Urinary bladder (tissue), 4 donors: ENCODE results near the gene CDK5RAP3. TPM values are rescaled to one million over a fixed set of nuclear protein-coding genes. Genes with fewer than 3 reads are reported as not detected.
"Not testable (repeated sequence)": the region's sequence is repeated elsewhere in the genome, so short reads cannot be mapped to it uniquely, and the experiment has no call there.

Experiments
- DNase-seq: peaks from one replicate; pipeline ENCODE4 v3.0.0-alpha.2; 2015; ENCODE audit errors: extremely low spot score
- H3K27ac ChIP-seq: one replicate; pipeline ENCODE4 v1.5.1; 2013; ENCODE audit warnings: low read depth, mild to moderate bottlenecking, moderate library complexity
- H3K36me3 ChIP-seq: one replicate; pipeline ENCODE4 v1.6.1; 2013; ENCODE audit warnings: mild to moderate bottlenecking, moderate library complexity; ENCODE audit not compliant: insufficient read depth
- H3K4me1 ChIP-seq: one replicate; pipeline ENCODE4 v1.6.1; 2013; ENCODE audit warnings: mild to moderate bottlenecking, moderate library complexity; ENCODE audit not compliant: insufficient read depth
- H3K4me3 ChIP-seq: one replicate; pipeline ENCODE4 v1.5.1; 2013; ENCODE audit warnings: low read depth, low read length
- WGBS: extraction: QIAGEN DNeasy Blood & Tissue Kit; methylation state at CpG from one replicate; pipeline ENCODE4 v1.1.7; 2013; 5-methylcytosine and 5-hydroxymethylcytosine counted together
- polyA plus RNA-seq: library from polyadenylated mRNA; stranded (reverse); fragments of 200-250 nt; gene quantifications from one replicate; pipeline ENCODE4 v1.2.3, GENCODE V29; 2013
- total RNA-seq: library from RNA; depleted of rRNA; stranded (reverse); fragments of >200 nt; gene quantifications from one replicate; pipeline ENCODE4 v1.2.3, GENCODE V29; 2014
- donor health status: healthy with polysubstance abuse.
- donor health status: healthy.

Gene CDK5RAP3
- total and polyA plus RNA-seq, 2 donors = 77.4 to 117 TPM

DNA sequence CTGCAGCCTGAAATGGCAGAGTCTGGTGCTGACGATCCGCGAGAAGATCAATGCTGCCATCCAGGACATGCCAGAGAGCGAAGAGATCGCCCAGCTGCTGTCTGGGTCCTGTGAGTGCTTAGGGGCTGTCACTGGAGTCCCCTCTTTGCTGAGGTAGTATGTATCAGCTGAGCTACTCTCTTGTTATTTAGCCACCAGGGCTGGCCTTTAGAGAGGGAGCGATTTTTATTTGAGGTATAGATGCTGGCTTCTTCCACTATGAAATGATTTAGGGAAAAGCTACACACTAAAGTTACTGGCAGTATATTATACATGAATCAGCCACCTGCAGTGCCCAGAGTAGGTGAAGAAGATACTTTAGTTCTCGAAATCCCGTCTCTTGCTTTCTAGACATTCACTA, 2.6 kb downstream of the CDK5RAP3 start:
- DNase-seq = no peak
- H3K4me1 ChIP-seq = no peaks in the 10 kb centered on the region
- H3K36me3 ChIP-seq = no peaks in the 10 kb centered on the region
- 93% methylated on average over 8 of the region's 8 CpGs for WGBS
- no peak overlapping the region for H3K27ac ChIP-seq
- H3K4me3 ChIP-seq = no peak overlapping the region

DNA sequence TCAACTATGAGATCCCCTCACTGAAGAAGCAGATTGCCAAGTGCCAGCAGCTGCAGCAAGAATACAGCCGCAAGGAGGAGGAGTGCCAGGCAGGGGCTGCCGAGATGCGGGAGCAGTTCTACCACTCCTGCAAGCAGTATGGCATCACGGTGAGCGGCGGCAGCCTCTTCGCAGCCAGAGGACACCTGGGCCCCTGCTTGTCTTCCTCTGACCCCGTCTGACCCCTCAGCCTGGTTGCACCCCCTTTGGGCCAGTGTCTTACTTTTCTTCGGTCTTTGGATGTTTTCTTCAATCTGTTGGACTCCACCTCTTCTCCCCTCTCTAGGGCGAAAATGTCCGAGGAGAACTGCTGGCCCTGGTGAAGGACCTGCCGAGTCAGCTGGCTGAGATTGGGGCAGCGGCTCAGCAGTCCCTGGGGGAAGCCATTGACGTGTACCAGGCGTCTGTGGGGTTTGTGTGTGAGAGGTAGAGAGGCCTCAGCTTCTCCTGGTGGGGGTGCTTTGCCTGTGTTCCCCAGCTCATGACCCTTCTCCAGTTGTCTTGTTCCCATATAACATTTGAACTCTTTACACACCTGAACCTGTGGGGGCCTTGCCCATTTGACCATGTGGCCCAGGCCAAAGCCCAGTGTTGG, 4.4 kb downstream of the CDK5RAP3 start:
- no peak for DNase-seq
- Histone ChIP-seq H3K36me3 (peaks cover 2% of the 10 kb centered on the region), H3K27ac (no peak overlapping the region), H3K4me1 (no peaks in the 10 kb centered on the region), H3K4me3 (no peak overlapping the region)
- WGBS = 78% methylated on average over 15 of the region's 15 CpGs

DNA sequence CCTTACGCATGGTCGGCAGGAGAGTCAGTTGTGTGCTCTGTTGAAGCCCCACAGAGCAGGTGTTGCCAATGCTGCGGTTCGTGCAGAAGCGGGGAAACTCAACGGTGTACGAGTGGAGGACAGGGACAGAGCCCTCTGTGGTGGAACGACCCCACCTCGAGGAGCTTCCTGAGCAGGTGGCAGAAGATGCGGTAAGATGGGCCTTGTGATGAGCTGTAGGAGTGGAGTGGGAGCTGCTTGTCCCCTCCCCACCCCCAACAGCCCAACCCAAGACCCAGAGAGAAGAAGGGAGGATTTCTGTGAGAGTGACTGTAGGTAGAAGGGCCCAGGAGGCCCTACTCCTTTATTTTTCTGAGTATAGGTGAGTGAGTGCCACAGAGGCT, 4.9 kb downstream of the CDK5RAP3 start:
- no peak for DNase-seq
- H3K4me1 ChIP-seq = no peaks in the 10 kb centered on the region
- no peak overlapping the region for H3K27ac ChIP-seq
- WGBS = 95% methylated on average over 10 of the region's 10 CpGs
- H3K4me3 ChIP-seq = no peak overlapping the region
- H3K36me3 ChIP-seq = peaks cover 2% of the 10 kb centered on the region

DNA sequence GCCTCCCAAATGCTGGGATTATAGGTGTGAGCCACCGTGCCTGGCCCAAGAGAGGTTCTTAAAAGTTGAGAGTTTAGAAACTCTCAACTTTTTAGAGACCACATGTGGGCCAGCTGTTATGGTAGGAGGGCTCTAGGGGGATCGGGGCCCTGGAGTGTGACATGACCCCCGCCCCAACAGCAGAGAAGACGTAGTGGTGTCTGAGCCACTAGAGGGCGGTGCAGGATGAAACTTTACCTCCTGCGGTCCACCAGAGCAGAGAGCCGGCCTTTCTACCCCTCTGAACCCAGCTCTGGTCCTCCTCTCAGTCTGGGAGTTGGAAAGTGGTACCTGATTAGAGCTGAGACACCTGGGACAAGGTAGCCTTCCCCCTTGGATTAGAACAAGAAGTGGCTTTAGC, 7.4 kb downstream of the CDK5RAP3 start:
- H3K4me3 ChIP-seq = no peak overlapping the region
- no peaks in the 10 kb centered on the region for H3K4me1 ChIP-seq
- DNase-seq = no peak
- no peak overlapping the region for H3K27ac ChIP-seq
- H3K36me3 ChIP-seq = peaks cover 8% of the 10 kb centered on the region
- WGBS = 19% methylated on average over 7 of the region's 7 CpGs

- H3K4me1 ChIP-seq = no peaks in the 10 kb centered on the region
- no peak overlapping the region for H3K4me3 ChIP-seq
- H3K27ac ChIP-seq = no peak overlapping the region
- DNase-seq = no peak
- peaks cover 8% of the 10 kb centered on the region for H3K36me3 ChIP-seq
These were observed 9.6 kb downstream of the CDK5RAP3 start for GRCh38 chr17:47980541-47980940.

- Histone ChIP-seq H3K4me1 (no peaks in the 10 kb centered on the region), H3K4me3 (no peak overlapping the region), H3K27ac (no peak overlapping the region), H3K36me3 (peaks cover 8% of the 10 kb centered on the region)
- WGBS = 93% methylated on average over 9 of the region's 9 CpGs
- no peak for DNase-seq
These were observed 10.5 kb downstream of the CDK5RAP3 start for GRCh38 chr17:47981462-47981861.

GRCh38 chr17:47982091-47982617, 11.2 kb downstream of the CDK5RAP3 start:
- Histone ChIP-seq H3K36me3 (peaks cover 8% of the 10 kb centered on the region), H3K4me3 (no peak overlapping the region), H3K27ac (no peak overlapping the region), H3K4me1 (no peaks in the 10 kb centered on the region)
- no peak for DNase-seq
- WGBS = 74% methylated on average over 14 of the region's 14 CpGs

DNA sequence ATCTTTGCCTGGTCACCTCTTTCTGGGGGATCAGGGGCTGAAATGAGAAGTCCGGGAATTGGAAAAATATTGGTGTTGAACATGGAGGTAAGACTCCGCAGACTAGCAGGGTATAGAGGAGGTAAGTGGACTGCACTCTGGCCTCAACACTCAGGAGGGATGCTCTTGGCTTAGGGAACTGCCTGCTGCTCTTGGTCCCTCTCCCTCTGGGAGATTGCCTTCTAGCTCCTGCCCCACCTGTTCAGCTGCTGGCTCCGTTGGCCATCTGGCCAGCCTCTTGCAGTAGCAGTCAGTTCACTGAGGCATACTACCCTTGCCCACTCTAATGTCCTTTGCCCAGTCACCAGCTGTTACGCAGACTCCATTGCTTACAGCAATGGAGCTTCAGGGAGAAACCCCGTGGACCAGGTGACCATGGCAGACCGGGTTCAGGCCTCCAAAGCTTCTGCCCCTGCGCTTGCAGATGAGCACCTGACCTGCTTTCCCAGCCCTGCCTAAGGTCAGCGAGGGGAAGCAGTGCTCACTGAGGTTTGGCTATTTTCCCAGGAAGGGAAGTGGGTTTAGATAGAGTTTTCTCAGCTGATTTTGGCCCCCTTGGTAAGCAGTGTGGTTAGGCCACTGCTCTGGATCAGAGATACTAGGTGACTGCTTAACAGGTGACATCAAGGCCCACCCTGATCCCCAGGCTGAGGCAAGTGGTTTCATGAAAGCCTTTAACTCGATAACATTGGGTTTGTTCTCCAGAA, 11.9 kb downstream of the CDK5RAP3 start:
- DNase-seq = no peak
- Histone ChIP-seq H3K27ac (no peak overlapping the region), H3K36me3 (peaks cover 8% of the 10 kb centered on the region), H3K4me3 (no peak overlapping the region), H3K4me1 (no peaks in the 10 kb centered on the region)
- WGBS = 84% methylated on average over 9 of the region's 9 CpGs

GRCh38 chr17:47983492-47984223, 12.7 kb downstream of the CDK5RAP3 start:
- Histone ChIP-seq H3K4me3 (no peak overlapping the region), H3K36me3 (peaks cover 8% of the 10 kb centered on the region), H3K27ac (no peak overlapping the region), H3K4me1 (no peaks in the 10 kb centered on the region)
- WGBS = 49% methylated on average over 11 of the region's 11 CpGs
- no peak for DNase-seq

- WGBS = 75% methylated on average over 5 of the region's 5 CpGs
- no peak overlapping the region for H3K4me3 ChIP-seq
- DNase-seq = no peak
- peaks cover 2% of the 10 kb centered on the region for H3K36me3 ChIP-seq
- H3K4me1 ChIP-seq = no peaks in the 10 kb centered on the region
- H3K27ac ChIP-seq = no peak overlapping the region
These were observed 15.6 kb downstream of the CDK5RAP3 start for GRCh38 chr17:47986520-47986919.

DNA sequence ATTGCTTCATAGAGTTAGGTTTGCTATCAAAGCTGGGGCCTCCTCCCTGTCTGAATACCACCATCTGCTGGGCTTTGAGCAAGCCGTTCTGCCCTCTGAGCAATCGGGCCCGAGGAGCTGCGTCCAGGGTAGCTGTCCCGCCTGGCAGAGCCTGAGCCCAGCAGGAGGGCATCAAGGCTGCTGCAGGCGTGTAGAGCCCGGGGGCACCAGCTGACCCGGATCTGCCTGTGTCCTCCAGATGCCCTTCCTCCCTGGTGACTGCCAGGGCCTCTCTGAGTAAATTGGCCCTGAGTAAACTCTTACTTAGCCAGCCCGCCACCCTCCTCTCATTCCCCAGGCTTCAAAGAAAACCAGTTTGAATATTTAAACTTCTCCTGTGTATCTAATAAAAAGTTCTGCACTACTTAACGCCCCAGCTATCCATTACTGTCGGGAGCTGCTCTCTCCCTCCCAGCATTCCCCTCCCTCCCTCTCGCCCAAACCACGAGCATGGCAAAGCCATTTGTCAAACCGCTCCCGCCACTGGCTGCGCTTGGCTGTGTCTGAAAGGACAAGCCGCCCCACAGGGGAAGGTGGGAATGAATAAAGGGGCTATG, 16.4 kb downstream of the CDK5RAP3 start:
- 28% methylated on average over 17 of the region's 17 CpGs for WGBS
- Histone ChIP-seq H3K36me3 (peaks cover under 1% of the 10 kb centered on the region), H3K4me1 (no peaks in the 10 kb centered on the region), H3K4me3 (no peak overlapping the region), H3K27ac (no peak overlapping the region)
- no peak for DNase-seq

- not testable (repeated sequence) for H3K4me3 ChIP-seq, H3K4me1 ChIP-seq, DNase-seq, H3K36me3 ChIP-seq, H3K27ac ChIP-seq
- WGBS = 92% methylated on average over 1 of the region's 1 CpG
These were observed 17.5 kb downstream of the CDK5RAP3 start for GRCh38 chr17:47988445-47988844.

DNA sequence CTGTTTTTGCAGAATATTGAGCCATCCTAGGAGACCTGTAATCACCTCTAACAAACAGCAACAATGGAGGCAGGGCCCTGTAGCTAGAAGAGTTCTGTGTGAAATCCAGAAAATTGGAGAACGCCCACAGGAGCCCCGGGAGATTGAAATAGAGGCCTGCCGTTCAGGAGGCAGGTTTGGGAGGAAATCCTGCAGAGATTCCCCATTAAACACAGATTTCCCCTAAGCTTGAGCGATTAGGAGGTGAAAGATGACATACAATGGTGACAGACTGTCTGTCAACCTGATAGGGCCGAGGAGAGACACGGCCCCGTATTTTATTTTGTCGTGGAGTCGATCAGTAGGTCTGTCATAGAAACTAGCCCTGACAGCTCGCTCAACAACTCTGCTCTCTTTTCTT, 18.2 kb downstream of the CDK5RAP3 start:
- WGBS = 71% methylated on average over 10 of the region's 10 CpGs
- Histone ChIP-seq H3K36me3 (no peaks in the 10 kb centered on the region), H3K4me1 (no peaks in the 10 kb centered on the region), H3K4me3 (no peak overlapping the region), H3K27ac (no peak overlapping the region)
- DNase-seq = no peak
